GM03348 (cell line): ENCODE results near the gene TMEM187.

ENCODE experiments used
- DNase-seq: peaks from one replicate; pipeline ENCODE4 v3.0.0; 2012; ENCODE audit warnings: low spot score

Gene TMEM187

GRCh38 chrX:153934762-153935325, 37.7 kb upstream of the TMEM187 start, which contains the start of gene NAA10:
Gene NAA10, minus strand, starts transcription at chrX:153935037. Its CDS starts 133 bp downstream, at chrX:153934904.
- peak; percentile 94 for DNase-seq

GRCh38 chrX:153935326-153935851, 37.2 kb upstream of the TMEM187 start:
- no peak for DNase-seq

- no peak for DNase-seq
Measured at GRCh38 chrX:153937056-153937455, 35.5 kb upstream of the TMEM187 start.

- no peak for DNase-seq
Measured at GRCh38 chrX:153938226-153938786, 34.2 kb upstream of the TMEM187 start.

GRCh38 chrX:153939573-153939972, 33.0 kb upstream of the TMEM187 start:
- DNase-seq: no peak

- no peak for DNase-seq
Measured at GRCh38 chrX:153941336-153942252, 31.0 kb upstream of the TMEM187 start.

GRCh38 chrX:153944140-153944799, 28.3 kb upstream of the TMEM187 start, which contains the start of gene RENBP:
Gene RENBP, minus strand, starts transcription at chrX:153944643. Its CDS starts 33 bp downstream, at chrX:153944610.
- DNase-seq: peak; percentile 25

- DNase-seq: no peak
Measured at GRCh38 chrX:153944800-153945150, 27.8 kb upstream of the TMEM187 start.

GRCh38 chrX:153945956-153946943, 26.3 kb upstream of the TMEM187 start:
- no peak for DNase-seq

- peak; percentile 82 for DNase-seq
Measured at GRCh38 chrX:153947009-153947769, 25.4 kb upstream of the TMEM187 start.

- DNase-seq: no peak
Measured at GRCh38 chrX:153948002-153948466, 24.5 kb upstream of the TMEM187 start.

GRCh38 chrX:153948847-153949805, 23.4 kb upstream of the TMEM187 start:
- no peak for DNase-seq

GRCh38 chrX:153950127-153950526, 22.4 kb upstream of the TMEM187 start:
- no peak for DNase-seq

GRCh38 chrX:153951683-153952372, 20.7 kb upstream of the TMEM187 start:
- no peak for DNase-seq

GRCh38 chrX:153952373-153953026, 20.1 kb upstream of the TMEM187 start:
- no peak for DNase-seq

GRCh38 chrX:153953342-153953830, 19.2 kb upstream of the TMEM187 start:
- peak; percentile 80 for DNase-seq

- DNase-seq: no peak
Measured at GRCh38 chrX:153953892-153954557, 18.5 kb upstream of the TMEM187 start.
